K562 (cell line): ENCODE data around the gene CALHM3. TPM values are rescaled to one million over a fixed set of nuclear protein-coding genes. Genes with fewer than 3 reads are reported as not detected.

Source experiments
- ATAC-seq: fragments of 200-7000 bp; cut with Tn5 transposase; 3 replicates; pipeline ENCODE4 v1.9.1; 2020; ENCODE audit warnings: moderate library complexity
- BruUV-seq: library from RNA; stranded (reverse); fragments of 400-500 nt; replicated peaks from 2 replicates; lab custom pipeline; 2021; lab: Mats Ljungman, UMichigan
- CTCF ChIA-PET: fragments of 300-600 bp; formaldehyde crosslinking; extraction: SDS; loops from one replicate; lab custom pipeline; 2021; ENCODE audit warnings: low intra/inter-chr PET ratio; lab: Yijun Ruan, JAX
- POLR2A ChIA-PET: fragments of 300-600, 350-650 bp; sonication (Branson Sonifier 250); formaldehyde crosslinking; extraction: SDS; loops from one replicate; lab custom pipeline; 2021; ENCODE audit warnings: antibody characterized with exemption, inconsistent platforms; lab: Yijun Ruan, JAX
- DNase-seq, 4 experiments: peaks; one replicate each; pipeline versions ENCODE4 v3.0.0 to v3.0.0-alpha.2; 2011 to 2018; ENCODE audit warnings: low spot score in 3 of 4, mixed read lengths in 3 of 4; ENCODE audit errors: extremely low read depth in 1 of 4
- FAIRE-seq: peaks from 2 replicates; lab custom pipeline; 2011; peaks lifted over from hg19 to GRCh38; lab: Jason Lieb, UNC
- H2AFZ ChIP-seq: 2 replicates; pipeline ENCODE4 v1.6.0; 2011; ENCODE audit warnings: low read depth, low read length, control low read depth, inconsistent platforms
- H3K27ac ChIP-seq: fragments of 200-600 bp; 3 replicates; pipeline ENCODE4 v1.8.0; 2011; ENCODE audit warnings: low read depth, mild to moderate bottlenecking, control low read depth, inconsistent platforms, low read length, moderate library complexity, mixed read lengths; ENCODE audit errors: extremely low read depth
- H3K27me3 ChIP-seq, 2 experiments: fragments of 300-600 bp in 1 of 2; 2 replicates in 1 of 2; 3 replicates in 1 of 2; pipeline versions ENCODE4 v1.6.0 to v1.8.0; 2011; ENCODE audit warnings: inconsistent platforms in 2 of 2, low read length in 2 of 2, mild to moderate bottlenecking in 1 of 2, mixed read lengths in 1 of 2, moderate library complexity in 1 of 2; ENCODE audit not compliant: control insufficient read depth in 2 of 2, insufficient read depth in 2 of 2
- H3K36me3 ChIP-seq: fragments of 300-600 bp; 3 replicates; pipeline ENCODE4 v1.8.0; 2011; ENCODE audit warnings: mild to moderate bottlenecking, low read length, inconsistent platforms; ENCODE audit not compliant: control insufficient read depth, insufficient read depth
- H3K4me1 ChIP-seq, 2 experiments: fragments of 200-600 bp in 1 of 2; replicated peaks in 1 of 2; 2 replicates in 1 of 2; 3 replicates in 1 of 2; pipeline versions ENCODE4 v1.5.1 to v1.8.0; 2011; ENCODE audit warnings: inconsistent platforms in 2 of 2, low read length in 2 of 2, mild to moderate bottlenecking in 1 of 2, mixed read lengths in 1 of 2, moderate library complexity in 1 of 2; ENCODE audit not compliant: control insufficient read depth in 2 of 2, insufficient read depth in 2 of 2
- H3K4me2 ChIP-seq: 2 replicates; pipeline ENCODE4 v1.6.1; 2011; ENCODE audit warnings: low read length, control low read depth, inconsistent platforms, mixed read lengths; ENCODE audit not compliant: insufficient read depth
- H3K4me3 ChIP-seq: fragments of 200-600 bp; sonication (generic), shearing (Covaris generic); 2 replicates; pipeline ENCODE4 v1.5.1; 2016; ENCODE audit warnings: control low read depth, inconsistent platforms
- H3K79me2 ChIP-seq: fragments of 200-600 bp; 3 replicates; pipeline ENCODE4 v1.8.0; 2011; ENCODE audit warnings: low read length, inconsistent platforms; ENCODE audit not compliant: control insufficient read depth, insufficient read depth
- H3K9ac ChIP-seq, 2 experiments: 2 replicates each; pipeline versions ENCODE4 v1.6.0 to v1.6.1; 2011; ENCODE audit warnings: low read depth in 2 of 2, low read length in 2 of 2, control low read depth in 1 of 2, inconsistent platforms in 1 of 2, mild to moderate bottlenecking in 1 of 2, mixed read lengths in 1 of 2; ENCODE audit not compliant: insufficient read depth in 1 of 2
- H3K9me1 ChIP-seq: one replicate; pipeline ENCODE4 v1.6.0; 2011; ENCODE audit warnings: inconsistent platforms, mild to moderate bottlenecking, low read length, moderate library complexity; ENCODE audit not compliant: control insufficient read depth, insufficient read depth
- H3K9me3 ChIP-seq: replicated peaks from 2 replicates; pipeline ENCODE4 v1.5.1; 2011; ENCODE audit warnings: low read depth, low read length, inconsistent platforms; ENCODE audit not compliant: control insufficient read depth, insufficient read depth
- H4K20me1 ChIP-seq: replicated peaks from 2 replicates; pipeline ENCODE4 v1.6.1; 2011; ENCODE audit warnings: low read length, inconsistent platforms, mixed read lengths; ENCODE audit not compliant: control insufficient read depth, insufficient read depth
- EGR1 ChIP-seq: fragments of 450-650 bp; conservative IDR thresholded peaks from 2 replicates; pipeline ENCODE4 v1.6.1; 2017; ENCODE audit warnings: mild to moderate bottlenecking
- FOXJ3 ChIP-seq: sonication (generic); formaldehyde crosslinking; IDR thresholded peaks from 2 replicates; pipeline ENCODE4 v1.4.0; 2020; ENCODE audit warnings: mild to moderate bottlenecking, missing genetic modification reagents
- KDM2B ChIP-seq: fragments of 250-450 bp; sonication (Bioruptor Pico); IDR thresholded peaks from 2 replicates; pipeline ENCODE4 v1.8.0; 2021; ENCODE audit warnings: mild to moderate bottlenecking, moderate library complexity
- KLF10 ChIP-seq: fragments of 250-450 bp; sonication (Bioruptor Pico); IDR thresholded peaks from 2 replicates; pipeline ENCODE4 v1.6.1; 2021; ENCODE audit warnings: matching md5 sums
- NFYB ChIP-seq: IDR thresholded peaks from 2 replicates; pipeline ENCODE4 v1.6.1; 2011; ENCODE audit warnings: mild to moderate bottlenecking, moderate library complexity; ENCODE audit not compliant: insufficient read length; ENCODE audit errors: extremely low read depth
- SMARCC2 ChIP-seq: fragments of 450-650 bp; IDR thresholded peaks from 2 replicates; pipeline ENCODE4 v1.6.1; 2017; ENCODE audit warnings: antibody characterized with exemption, moderate library complexity, mild to moderate bottlenecking, low read depth
- STAT5A ChIP-seq: IDR thresholded peaks from 2 replicates; pipeline ENCODE4 v1.6.1; 2012; ENCODE audit warnings: low read length, inconsistent platforms, borderline replicate concordance
- TAF1 ChIP-seq: IDR thresholded peaks from 2 replicates; pipeline ENCODE4 v1.6.1; 2011; ENCODE audit warnings: mild to moderate bottlenecking, low read length, moderate library complexity; ENCODE audit not compliant: insufficient read depth, control insufficient read depth, severe bottlenecking; ENCODE audit errors: extremely low read depth
- YBX1 ChIP-seq: fragments of 450-650 bp; IDR thresholded peaks from 2 replicates; pipeline ENCODE4 v1.7.1; 2016; ENCODE audit warnings: mild to moderate bottlenecking
- ZNF277 ChIP-seq: fragments of 250-450 bp; sonication (Bioruptor Pico); IDR thresholded peaks from 2 replicates; pipeline ENCODE4 v1.8.0; 2022; ENCODE audit warnings: inconsistent platforms, mild to moderate bottlenecking, moderate library complexity, borderline replicate concordance
- WGBS: fragments of 100-300 bp; shearing (Covaris generic); methylation state at CpG from one replicate; pipeline ENCODE4 v1.1.6; 2016; ENCODE audit warnings: low coverage, mixed read lengths; ENCODE audit not compliant: insufficient coverage; ENCODE audit errors: missing lambda C conversion rate; 5-methylcytosine and 5-hydroxymethylcytosine counted together
- in situ Hi-C: fragments of 300-500 bp; cut with MboI; formaldehyde crosslinking; loops from 4 replicates; pipeline ENCODE4 v1.15.0; 2018; ENCODE audit warnings: inconsistent platforms, mixed read lengths
- intact Hi-C: fragments of 100-400 bp; cut with micrococcal nuclease; formaldehyde crosslinking; loops from 2 replicates; pipeline ENCODE4 v1.14.2; 2022
- polyA plus RNA-seq, 8 experiments: library from polyadenylated mRNA; depleted of rRNA in 4 of 8; stranded (reverse) in 5 of 8; unstranded in 3 of 8; fragments of >200 nt; fragmentation: Nextera tagmentation in 2 of 8; fragmentation: Illumina TruSeq in 1 of 8; extraction: Ambion mirVana in 2 of 8; extraction: Trizol in 1 of 8; gene quantifications; 2 replicates each; pipeline versions ENCODE4 v1.2.1 to v1.2.3, GENCODE V29; 2011 to 2014; ENCODE audit warnings: inconsistent platforms in 1 of 8, missing spikeins in 1 of 8
- total RNA-seq, 7 experiments: library from RNA; depleted of rRNA in 6 of 7; stranded (reverse); fragments of >200 nt in 6 of 7; fragmentation: Illumina TruSeq in 2 of 7; extraction: Trizol in 2 of 7; gene quantifications; 2 replicates each; pipeline versions ENCODE4 v1.2.1 to v1.2.3, GENCODE V29; 2011 to 2021; ENCODE audit warnings: low replicate concordance in 1 of 7

Gene CALHM3
- total and polyA plus RNA-seq, 9 of the 15 experiments (the other 6 are each of a cell fraction or from before 2014, with no cell fraction given) = not detected

GRCh38 chr10:103451091-103451813 lies 27.8 kb downstream of the CALHM3 start (continued):
- no peak for TF ChIP-seq ZNF277 (CRISPR knock-in tag)
- TF ChIP-seq TAF1 = no peak
- TF ChIP-seq EGR1 = peak; percentile 56
- no peak for TF ChIP-seq YBX1
- TF ChIP-seq KDM2B (CRISPR knock-in tag) = no peak

DNA sequence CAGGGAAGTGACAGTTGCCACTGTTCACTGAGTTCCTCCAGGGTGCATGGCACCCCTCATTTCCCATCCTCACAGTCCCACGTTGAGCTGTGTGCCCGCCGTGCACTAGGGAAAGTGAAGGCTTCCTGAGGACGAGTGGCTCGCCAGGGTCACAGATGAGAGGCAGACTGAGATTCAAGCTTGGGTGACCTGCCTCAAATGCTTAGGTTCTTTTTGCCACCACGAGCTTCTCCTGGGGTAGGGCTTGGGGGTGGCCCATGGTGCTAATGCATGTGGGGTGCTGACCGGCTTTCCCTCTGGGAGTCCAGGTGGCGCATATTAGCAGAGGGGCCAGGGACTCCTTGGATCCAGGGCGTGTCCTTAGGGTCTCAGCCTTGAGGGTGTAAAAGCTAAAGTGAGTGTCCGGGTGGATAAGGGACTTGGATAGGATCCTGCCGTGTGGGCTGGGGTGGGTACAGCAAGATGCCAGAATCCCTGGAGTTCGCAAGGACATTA lies 28.8 kb downstream of the CALHM3 start:
- Histone ChIP-seq H3K27me3 (no peaks in the 10 kb centered on the region), H4K20me1 (0 out of 2 replicates have a peak, but pooled peaks cover 3% of the 10 kb centered on the region), H3K27ac (no peak overlapping the region), H3K9me1 (no peaks in the 10 kb centered on the region), H3K9me3 (no peaks in the 10 kb centered on the region), H3K4me3 (no peak overlapping the region), H2AFZ (no peak overlapping the region), H3K4me2 (no peak overlapping the region), H3K9ac (no peak overlapping the region), H3K79me2 (no peaks in the 10 kb centered on the region), H3K4me1 (peaks cover 2 to 23% of the 10 kb centered on the region in 2 experiments; a peak in 3 of 5 replicates), H3K36me3 (peaks cover 26% of the 10 kb centered on the region; the same call in 2 of the 3 replicates)
- ATAC-seq (no peak), DNase-seq (no peak), FAIRE-seq (no peak)
- POLR2A ChIA-PET = no interaction called here
- no TSS peak for BruUV-seq
- WGBS = 81% methylated on average over 11 of the region's 12 CpGs
- in situ Hi-C loops = no loop called here
- CTCF ChIA-PET = no interaction called here
- intact Hi-C loops = no loop called here
- no peak for TF ChIP-seq FOXJ3 (CRISPR knock-in tag)
- no peak for TF ChIP-seq NFYB
- TF ChIP-seq STAT5A = no peak
- TF ChIP-seq SMARCC2 = no peak
- no peak for TF ChIP-seq KLF10 (CRISPR knock-in tag)
